Heart left ventricle (tissue), 16 donors: ENCODE measurements around the gene CHST11. TPM values are rescaled to one million over a fixed set of nuclear protein-coding genes. Genes with fewer than 3 reads are reported as not detected.
A peak's percentile ranks its signal among the peaks of the same experiment; 100 is the strongest.

Experiments
- ATAC-seq, 4 donors: fragments of 200-7000 bp; cut with Tn5 transposase; one replicate each; pipeline ENCODE4 v1.9.1; 2020 to 2022; ENCODE audit warnings: moderate library complexity in 4 of 4, mild to moderate bottlenecking in 3 of 4, moderate number of reproducible peaks in 1 of 4
- DNase-seq, 5 donors: peaks; one replicate each; pipeline ENCODE4 v3.0.0-alpha.2; 2020
- H3K27ac ChIP-seq, 12 donors: fragments of 200-600 bp; sonication (generic) in 4 of 12; one replicate each; pipeline versions ENCODE4 v1.5.0 to v1.8.0; 2016 to 2022; ENCODE audit warnings: mild to moderate bottlenecking in 2 of 12
- H3K27me3 ChIP-seq, 9 donors: fragments of 200-600 bp; sonication (generic) in 2 of 9; one replicate each; pipeline versions ENCODE4 v1.5.1 to v1.8.0; 2016 to 2022; ENCODE audit warnings: mild to moderate bottlenecking in 3 of 9
- H3K36me3 ChIP-seq, 9 donors: fragments of 200-600 bp; sonication (generic) in 2 of 9; one replicate each; pipeline versions ENCODE4 v1.5.0 to v1.8.0; 2018 to 2022; ENCODE audit warnings: mild to moderate bottlenecking in 2 of 9
- H3K4me1 ChIP-seq, 12 donors: fragments of 200-600 bp; sonication (generic) in 4 of 12; one replicate each; pipeline versions ENCODE4 v1.5.0 to v1.8.0; 2016 to 2022; ENCODE audit warnings: mild to moderate bottlenecking in 3 of 12
- H3K4me3 ChIP-seq, 12 donors: fragments of 200-600 bp; sonication (generic) in 4 of 12; one replicate each; pipeline versions ENCODE4 v1.5.0 to v1.8.0; 2017 to 2022; ENCODE audit warnings: mild to moderate bottlenecking in 9 of 12, moderate library complexity in 4 of 12
- H3K9me3 ChIP-seq, 12 donors: fragments of 200-600 bp; sonication (generic) in 4 of 12; one replicate each; pipeline versions ENCODE4 v1.5.0 to v1.8.0; 2016 to 2022; ENCODE audit warnings: mild to moderate bottlenecking in 1 of 12
- CTCF ChIP-seq, 12 donors: fragments of 200-600 bp; sonication (generic) in 4 of 12; IDR thresholded peaks; one replicate each; pipeline versions ENCODE4 v1.5.0 to v1.8.0; 2018 to 2022; ENCODE audit warnings: antibody characterized with exemption in 12 of 12, mild to moderate bottlenecking in 5 of 12
- POLR2A ChIP-seq, 2 donors: fragments of 450-650 bp; IDR thresholded peaks; one replicate each; pipeline ENCODE4 v1.6.1; 2017; ENCODE audit warnings: antibody characterized with exemption in 2 of 2, mild to moderate bottlenecking in 2 of 2, moderate library complexity in 2 of 2
- WGBS, 4 donors: extraction: QIAGEN DNeasy Blood & Tissue Kit in 2 of 4; methylation state at CpG; one replicate each; pipeline versions ENCODE4 v1.1.5 to v1.1.7; 2013 to 2018; 5-methylcytosine and 5-hydroxymethylcytosine counted together
- intact Hi-C, 10 donors: fragments of 100-400 bp; cut with DNase I; formaldehyde crosslinking; loops; one replicate each; pipeline versions ENCODE4 v1.11.1 to v1.14.2; 2022
- polyA plus RNA-seq, 2 donors: library from polyadenylated mRNA; stranded (reverse); fragments of 200-250 nt; gene quantifications; one replicate each; pipeline ENCODE4 v1.2.3, GENCODE V29; 2013
- total RNA-seq, 9 donors: library from RNA; depleted of rRNA in 2 of 9; stranded (reverse); fragments of >200 nt in 2 of 9; fragmentation: NEBNext Ultra II Directional in 3 of 9; extraction: Animal tissue kit (Norgen Biotek cat#: 25700) in 3 of 9; gene quantifications; one replicate each; pipeline versions ENCODE4 v1.1.0 to v1.2.4, GENCODE V29; 2016 to 2023
- donor health status: ischemic (EF 13 %, LVEDD 7.1; RV severe dilation, severe dysfunction).
- donor health status: healthy with polysubstance abuse.
- donor health status: DM: no; HTN: yes; CAD: no.
- donor health status: DM: no; HTN: no; CAD: no.
- donor health status: ischemic (EF 25% LVEDD 6.9; RV normal size, moderate dysfunction).
- donor health status: ischemic (EF 25% LVEDD 5.7; RV mildly dilated, moderate dysfunction).
- donor health status: healthy.
- donor health status: DM: yes; HTN: yes; CAD: no.
- donor health status: ischemic (EF 35%, LVEDD 5.7; RV mildly dilated, moderate dysfunction).
- donor health status: nonischemic (EF 11% LVEDD 7.7; RV severe dilation, severe dysfunction).
- donor health status: DM: yes; HTN: yes; CAD: no.
- donor health status: PGD.
- donor health status: ischemic (EF 29% LVEDD 5.4; RV normal size, mild dysfunction).
- donor health status: nonischemic (EF 23%, LVEDD 6.1; RV moderate dilation, normal function).

Gene CHST11
- total and polyA plus RNA-seq, 11 donors, result 1.1 to 16.9 (median 3.4) TPM

GRCh38 chr12:104578453-104578852, 121.7 kb downstream of the CHST11 start:
- Histone ChIP-seq H3K4me3 (no peak overlapping the region), H3K9me3 (no peaks in the 10 kb centered on the region), H3K27ac (no peak overlapping the region), H3K4me1 (peaks cover 0 to 58% (median 0%) of the 10 kb centered on the region in 12 donors), H3K36me3 (no peaks in the 10 kb centered on the region), H3K27me3 (no peaks in the 10 kb centered on the region)
- DNase-seq (no peak), ATAC-seq (no peak)
- TF ChIP-seq POLR2A (IDR thresholded peaks at IDR 0.05), result no peak
- no peak for TF ChIP-seq CTCF (IDR thresholded peaks at IDR 0.05)
- intact Hi-C loops, result no loop called here
- WGBS, 4 donors, result 86 to 94% (median 88%) methylated on average over 6 of the region's 6 CpGs

- peaks cover 0 to 59% (median 0%) of the 10 kb centered on the region in 12 donors for H3K4me1 ChIP-seq
- no peaks in the 10 kb centered on the region for H3K27me3 ChIP-seq
- H3K36me3 ChIP-seq, result no peaks in the 10 kb centered on the region
- intact Hi-C loops, result no loop called here
- no peak for DNase-seq
- ATAC-seq, result no peak
- 76 to 81% (median 78%) methylated on average over 7 of the region's 7 CpGs for WGBS, 4 donors
- no peaks in the 10 kb centered on the region for H3K9me3 ChIP-seq
- H3K27ac ChIP-seq, result peak overlapping the region in 1 of 12 donors; percentile 6
- no peak overlapping the region for H3K4me3 ChIP-seq
- TF ChIP-seq CTCF (IDR thresholded peaks at IDR 0.05), result no peak
- no peak for TF ChIP-seq POLR2A (IDR thresholded peaks at IDR 0.05)
Observed at GRCh38 chr12:104579718-104580495, 123.2 kb downstream of the CHST11 start.

GRCh38 chr12:104581005-104581570, 124.3 kb downstream of the CHST11 start:
- DNase-seq (no peak), ATAC-seq (no peak)
- H3K4me1 ChIP-seq, result peaks cover 0 to 58% (median 0%) of the 10 kb centered on the region in 12 donors
- no peak overlapping the region for H3K4me3 ChIP-seq
- no peak overlapping the region for H3K27ac ChIP-seq
- H3K36me3 ChIP-seq, result no peaks in the 10 kb centered on the region
- intact Hi-C loops, result no loop called here
- no peaks in the 10 kb centered on the region for H3K27me3 ChIP-seq
- TF ChIP-seq POLR2A (IDR thresholded peaks at IDR 0.05) (no peak), CTCF (IDR thresholded peaks at IDR 0.05) (no peak)
- WGBS, 4 donors, result 49 to 79% (median 63%) methylated on average over 2 of the region's 2 CpGs
- H3K9me3 ChIP-seq, result no peaks in the 10 kb centered on the region

- DNase-seq, result no peak
- Histone ChIP-seq H3K4me1 (peaks cover 0 to 42% (median 0%) of the 10 kb centered on the region in 12 donors), H3K4me3 (no peak overlapping the region), H3K27me3 (no peaks in the 10 kb centered on the region), H3K9me3 (no peaks in the 10 kb centered on the region), H3K27ac (no peak overlapping the region), H3K36me3 (no peaks in the 10 kb centered on the region)
- ATAC-seq, result no peak
- 91 to 96% (median 93%) methylated on average over 4 of the region's 4 CpGs for WGBS, 4 donors
- intact Hi-C loops, result no loop called here
- TF ChIP-seq POLR2A (IDR thresholded peaks at IDR 0.05), result no peak
- no peak for TF ChIP-seq CTCF (IDR thresholded peaks at IDR 0.05)
Observed at GRCh38 chr12:104582739-104583138, 126.0 kb downstream of the CHST11 start.
